OCI-LY1 (cell line): Measurements from ENCODE around the gene MAGI1.

Experiments used
- H2AFZ ChIP-seq: fragments of 200-600 bp; sonication (generic), shearing (Covaris generic); 2 replicates; pipeline ENCODE4 v1.6.0; 2014; ENCODE audit warnings: antibody characterized with exemption, mild to moderate bottlenecking, low read length
- H3F3A ChIP-seq: fragments of 200-600 bp; sonication (generic), shearing (Covaris generic); 2 replicates; pipeline ENCODE4 v1.6.0; 2014; ENCODE audit warnings: mild to moderate bottlenecking, antibody characterized with exemption, low read length, moderate library complexity; ENCODE audit not compliant: insufficient read depth
- H3K27ac ChIP-seq: fragments of 200-600 bp; sonication (generic); 2 replicates; pipeline ENCODE4 v1.5.1; 2014; ENCODE audit warnings: low read length, mixed run types, mild to moderate bottlenecking, low read depth; ENCODE audit not compliant: poor library complexity, severe bottlenecking
- H3K27me3 ChIP-seq: fragments of 200-600 bp; sonication (generic); 2 replicates; pipeline ENCODE4 v1.6.0; 2014; ENCODE audit warnings: antibody characterized with exemption, mild to moderate bottlenecking, low read length, moderate library complexity; ENCODE audit not compliant: insufficient read depth
- H3K36me3 ChIP-seq: fragments of 200-600 bp; sonication (generic); 2 replicates; pipeline ENCODE4 v1.6.1; 2014; ENCODE audit warnings: mild to moderate bottlenecking, antibody characterized with exemption, low read length, moderate library complexity, mixed read lengths; ENCODE audit not compliant: insufficient read depth
- H3K4me1 ChIP-seq: fragments of 200-600 bp; sonication (generic); 2 replicates; pipeline ENCODE4 v1.5.1; 2014; ENCODE audit warnings: mild to moderate bottlenecking, low read length, moderate library complexity; ENCODE audit not compliant: insufficient read depth, severe bottlenecking
- H3K4me2 ChIP-seq: fragments of 200-600 bp; sonication (generic), shearing (Covaris generic); 2 replicates; pipeline ENCODE4 v1.6.1; 2014; ENCODE audit warnings: low read length
- H3K4me3 ChIP-seq: fragments of 200-600 bp; sonication (generic); 2 replicates; pipeline ENCODE4 v1.5.1; 2014; ENCODE audit warnings: low read length, low read depth, mild to moderate bottlenecking, mixed read lengths; ENCODE audit not compliant: poor library complexity, severe bottlenecking
- H3K79me2 ChIP-seq: fragments of 200-600 bp; shearing (Covaris generic); 2 replicates; pipeline ENCODE4 v1.6.1; 2016; ENCODE audit warnings: mixed run types, low read length, mixed read lengths; ENCODE audit not compliant: insufficient read depth
- H3K9ac ChIP-seq: fragments of 200-600 bp; sonication (generic), shearing (Covaris generic); 2 replicates; pipeline ENCODE4 v1.6.1; 2014; ENCODE audit warnings: mild to moderate bottlenecking, low read length, mixed read lengths
- H3K9me2 ChIP-seq: fragments of 200-600 bp; sonication (generic), shearing (Covaris generic); 2 replicates; pipeline ENCODE4 v1.6.1; 2014; ENCODE audit warnings: low read depth, mild to moderate bottlenecking, low read length, mixed read lengths
- H3K9me3 ChIP-seq: fragments of 200-600 bp; shearing (Covaris generic); 2 replicates; pipeline ENCODE4 v1.6.1; 2014; ENCODE audit warnings: low read length, mixed read lengths
- H4K20me1 ChIP-seq: fragments of 200-600 bp; sonication (generic), shearing (Covaris generic); 2 replicates; pipeline ENCODE4 v1.6.0; 2016; ENCODE audit warnings: mild to moderate bottlenecking, low read length; ENCODE audit not compliant: insufficient read depth
- EZH2 ChIP-seq: fragments of 200-600 bp; sonication (generic), shearing (Covaris generic); IDR thresholded peaks from 2 replicates; pipeline ENCODE4 v1.8.0; 2017; ENCODE audit warnings: borderline replicate concordance, mixed run types, mild to moderate bottlenecking, antibody characterized with exemption, low read length, moderate library complexity, mixed read lengths
- TF ChIP-seq, protein P1 (sequence below): fragments of 200-600 bp; sonication (generic), shearing (Covaris generic); IDR thresholded peaks from 2 replicates; pipeline ENCODE4 v1.5.1; 2017; ENCODE audit warnings: mild to moderate bottlenecking, antibody characterized with exemption, low read length, moderate library complexity, mixed read lengths

MAGI1 gene

DNA sequence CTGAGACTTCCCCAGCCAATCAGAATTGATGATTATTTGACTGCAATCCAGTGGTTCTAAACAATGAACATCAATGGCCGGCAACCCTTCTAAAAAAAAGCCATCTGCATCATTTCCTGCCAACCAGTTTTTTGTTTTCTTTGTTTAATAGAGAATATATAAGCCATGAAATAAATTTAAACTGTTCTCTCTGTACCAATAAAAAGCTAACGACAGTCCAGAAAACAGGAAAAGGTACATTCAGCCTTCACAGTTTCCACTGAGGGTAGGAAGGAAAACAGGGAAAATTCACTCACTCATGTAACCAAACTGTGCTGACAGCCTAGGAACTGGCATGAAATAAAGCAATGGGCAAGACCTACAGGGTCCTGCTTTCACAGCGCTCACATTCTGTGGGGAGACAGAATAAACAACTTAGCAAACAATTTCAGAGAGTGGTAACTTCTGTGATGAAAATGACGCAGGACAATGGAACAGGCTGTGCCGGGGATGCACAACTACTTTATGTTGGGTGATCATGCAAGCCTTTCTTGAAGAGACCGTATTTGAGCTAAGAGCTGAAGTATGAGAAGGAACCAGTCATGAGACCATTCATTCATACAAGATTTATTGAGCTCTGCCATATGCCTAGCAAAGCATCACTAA is 630.1 kb downstream of the MAGI1 start:
- Histone ChIP-seq H4K20me1 (no peaks in the 10 kb centered on the region), H3K4me1 (no peaks in the 10 kb centered on the region), H3K27me3 (no peaks in the 10 kb centered on the region), H3K9me3 (no peaks in the 10 kb centered on the region), H3K9me2 (no peaks in the 10 kb centered on the region), H3K4me2 (no peak overlapping the region), H2AFZ (no peak overlapping the region), H3K79me2 (no peaks in the 10 kb centered on the region), H3K4me3 (no peak overlapping the region), H3K9ac (no peak overlapping the region), H3K27ac (no peak overlapping the region), H3F3A (no peaks in the 10 kb centered on the region), H3K36me3 (no peaks in the 10 kb centered on the region)
- no peak for TF ChIP-seq EZH2
- TF ChIP-seq, protein P1, sequence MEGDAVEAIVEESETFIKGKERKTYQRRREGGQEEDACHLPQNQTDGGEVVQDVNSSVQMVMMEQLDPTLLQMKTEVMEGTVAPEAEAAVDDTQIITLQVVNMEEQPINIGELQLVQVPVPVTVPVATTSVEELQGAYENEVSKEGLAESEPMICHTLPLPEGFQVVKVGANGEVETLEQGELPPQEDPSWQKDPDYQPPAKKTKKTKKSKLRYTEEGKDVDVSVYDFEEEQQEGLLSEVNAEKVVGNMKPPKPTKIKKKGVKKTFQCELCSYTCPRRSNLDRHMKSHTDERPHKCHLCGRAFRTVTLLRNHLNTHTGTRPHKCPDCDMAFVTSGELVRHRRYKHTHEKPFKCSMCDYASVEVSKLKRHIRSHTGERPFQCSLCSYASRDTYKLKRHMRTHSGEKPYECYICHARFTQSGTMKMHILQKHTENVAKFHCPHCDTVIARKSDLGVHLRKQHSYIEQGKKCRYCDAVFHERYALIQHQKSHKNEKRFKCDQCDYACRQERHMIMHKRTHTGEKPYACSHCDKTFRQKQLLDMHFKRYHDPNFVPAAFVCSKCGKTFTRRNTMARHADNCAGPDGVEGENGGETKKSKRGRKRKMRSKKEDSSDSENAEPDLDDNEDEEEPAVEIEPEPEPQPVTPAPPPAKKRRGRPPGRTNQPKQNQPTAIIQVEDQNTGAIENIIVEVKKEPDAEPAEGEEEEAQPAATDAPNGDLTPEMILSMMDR, result no peak

- no peaks in the 10 kb centered on the region for H3K4me1 ChIP-seq
- no peaks in the 10 kb centered on the region for H3K9me2 ChIP-seq
- no peak overlapping the region for H3K4me2 ChIP-seq
- H3K9me3 ChIP-seq, result no peaks in the 10 kb centered on the region
- no peak overlapping the region for H3K27ac ChIP-seq
- H4K20me1 ChIP-seq, result no peaks in the 10 kb centered on the region
- H2AFZ ChIP-seq, result no peak overlapping the region
- TF ChIP-seq EZH2, result no peak
- H3K79me2 ChIP-seq, result no peaks in the 10 kb centered on the region
- H3K27me3 ChIP-seq, result no peaks in the 10 kb centered on the region
- no peaks in the 10 kb centered on the region for H3F3A ChIP-seq
- no peaks in the 10 kb centered on the region for H3K36me3 ChIP-seq
- H3K4me3 ChIP-seq, result no peak overlapping the region
- H3K9ac ChIP-seq, result no peak overlapping the region
Observed at GRCh38 chr3:65406470-65406869, 632.2 kb downstream of the MAGI1 start.

DNA sequence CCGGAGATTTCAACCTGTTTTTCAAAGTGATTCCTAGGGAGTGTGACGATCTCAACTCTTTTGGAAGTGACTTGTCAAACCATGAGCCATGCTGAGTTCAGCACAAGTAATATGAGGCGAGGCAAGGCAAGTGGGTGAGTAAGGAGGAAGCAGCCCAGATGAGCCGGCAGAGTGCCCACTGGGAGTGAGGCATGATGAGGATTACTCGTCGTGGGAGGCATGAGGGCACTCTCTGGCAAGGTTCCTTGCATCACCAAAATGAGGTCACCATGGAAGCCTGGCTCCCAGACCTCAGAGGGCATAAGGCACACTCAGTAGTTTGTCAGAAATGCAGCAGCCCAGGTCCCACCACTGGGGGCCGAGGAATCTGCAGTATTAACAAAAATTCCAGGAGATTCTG is 636.1 kb downstream of the MAGI1 start:
- H3K4me3 ChIP-seq, result no peak overlapping the region
- no peaks in the 10 kb centered on the region for H3K9me3 ChIP-seq
- H3K4me2 ChIP-seq, result no peak overlapping the region
- H2AFZ ChIP-seq, result no peak overlapping the region
- no peaks in the 10 kb centered on the region for H4K20me1 ChIP-seq
- no peaks in the 10 kb centered on the region for H3K79me2 ChIP-seq
- H3K27ac ChIP-seq, result no peak overlapping the region
- no peaks in the 10 kb centered on the region for H3K27me3 ChIP-seq
- H3K36me3 ChIP-seq, result no peaks in the 10 kb centered on the region
- no peaks in the 10 kb centered on the region for H3K4me1 ChIP-seq
- no peaks in the 10 kb centered on the region for H3K9me2 ChIP-seq
- H3F3A ChIP-seq, result no peaks in the 10 kb centered on the region
- TF ChIP-seq EZH2, result no peak
- TF ChIP-seq, protein P1, result no peak
- H3K9ac ChIP-seq, result no peak overlapping the region
